ENCODE results near the gene LTBR. TPM values are rescaled to one million over a fixed set of nuclear protein-coding genes. Genes with fewer than 3 reads are reported as not detected.

LTBR gene
- total and polyA plus RNA-seq, 10 of the 15 experiments (the other 5 are each of a cell fraction or from before 2014, with no cell fraction given): 0.24 to 0.44 TPM; not detected in 8

DNA sequence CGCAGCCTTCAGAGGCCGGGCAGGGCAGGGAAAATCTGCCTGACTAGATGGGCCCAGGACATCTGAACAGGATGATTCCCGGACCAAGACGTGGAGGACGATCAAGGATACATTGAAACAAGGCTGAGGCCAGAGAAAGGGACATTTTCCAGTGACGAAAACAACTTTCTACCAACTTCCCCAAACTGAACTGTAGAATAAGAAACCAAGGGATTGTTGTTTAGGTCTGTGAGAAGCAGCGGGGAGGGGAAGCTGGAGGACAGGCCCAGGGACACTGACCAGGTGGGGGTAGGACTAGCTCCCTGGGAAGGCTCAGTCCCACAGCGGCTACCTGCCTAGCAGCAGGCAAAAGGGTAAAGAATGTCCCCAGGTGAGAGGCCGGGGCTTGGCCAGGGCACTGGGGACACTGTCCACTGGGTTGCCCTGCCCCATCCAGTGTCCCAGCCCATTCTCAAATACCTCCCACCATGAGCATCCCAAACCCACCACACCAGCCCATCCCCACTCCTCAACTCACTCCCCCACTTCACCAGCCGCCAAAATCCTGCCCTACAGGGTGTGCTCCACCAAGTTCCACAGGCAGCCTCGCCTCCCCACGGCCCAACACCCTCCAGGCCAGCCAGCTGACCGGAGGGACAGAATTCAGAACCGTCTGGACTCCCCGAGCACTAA lies 43.1 kb upstream of the LTBR start:
- POLR2A ChIA-PET: interaction anchor here (0.5 to 2.6 kb wide), 10 partner anchors 8 to 173 kb away, joined by 3 to 14 read pairs (median 4); partner anchors contain the start of genes CD27 and VAMP1
- Histone ChIP-seq H4K20me1 (ENCODE audit: control insufficient read depth, insufficient read depth) (no peaks in the 10 kb centered on the region), H3K4me3 (peak overlapping the region; percentile 97), H3K4me2 (ENCODE audit: control insufficient read depth, insufficient read depth) (peak overlapping the region; percentile 79), H3K27ac (ENCODE audit: control insufficient read depth, insufficient read depth) (peak overlapping the region; percentile 88), H3K9me3 (replicated peaks; ENCODE audit: control insufficient read depth, insufficient read depth, low read length) (no peaks in the 10 kb centered on the region), H3K9ac (ENCODE audit: control insufficient read depth, insufficient read depth, low read length) (peak overlapping the region; percentile 90), H2AFZ (ENCODE audit: control insufficient read depth, low read depth, low read length) (peak overlapping the region; percentile 97; the same call in 1 of the 2 replicates), H3K27me3 (replicated peaks in 1 of 2; ENCODE audit: control insufficient read depth in 2 of 2, insufficient read depth in 2 of 2, low read length in 1 of 2) (no peaks in the 10 kb centered on the region), H3K4me1 (ENCODE audit: control insufficient read depth, insufficient read depth, low read length) (peaks cover 36% of the 10 kb centered on the region), H3K79me2 (ENCODE audit: control insufficient read depth, insufficient read depth, low read length) (peaks cover 52% of the 10 kb centered on the region), H3K36me3 (ENCODE audit: control insufficient read depth in 2 of 2, insufficient read depth in 2 of 2, low read length in 1 of 2) (no peaks in the 10 kb centered on the region)
- intact Hi-C loops (cut with micrococcal nuclease; ENCODE audit: unreplicated experiment): no loop called here
- 30% methylated on average over 15 of the region's 15 CpGs for WGBS (ENCODE audit: insufficient coverage, insufficient replicate concordance, low lambda C conversion rate, missing lambda C conversion rate)
- DNase-seq (ENCODE audit: low read depth, low spot score): no peak
- TF ChIP-seq ELK1 (IDR thresholded peaks at IDR 0.05; ENCODE audit: low read depth, low read length): no peak
- TF ChIP-seq NBN (IDR thresholded peaks at IDR 0.05): 0 out of 2 replicates have a peak, but pooled peaks have one; percentile 3
- no peak for TF ChIP-seq NFXL1 (IDR thresholded peaks at IDR 0.05; ENCODE audit: borderline replicate concordance)
- TF ChIP-seq IKZF2 (IDR thresholded peaks at IDR 0.05): 0 out of 4 replicates have a peak, but pooled peaks of 1 of the 2 experiments have one; percentile 25
- no peak for TF ChIP-seq SMAD1 (IDR thresholded peaks at IDR 0.05; ENCODE audit: low read depth, partially characterized antibody)
- 0 out of 2 replicates have a peak, but pooled peaks have one; percentile 8 for TF ChIP-seq SPI1 (IDR thresholded peaks at IDR 0.05; ENCODE audit: borderline replicate concordance, insufficient read depth, low read depth, low read length)
- no peak for TF ChIP-seq ZBED1 (IDR thresholded peaks at IDR 0.05; ENCODE audit: borderline replicate concordance)
- 0 out of 2 replicates have a peak, but pooled peaks have one; percentile 4 for TF ChIP-seq SMARCA5 (IDR thresholded peaks at IDR 0.05)
- TF ChIP-seq HDGF (IDR thresholded peaks at IDR 0.05): peak; percentile 23; the same call in 1 of the 2 replicates
- TF ChIP-seq, protein P1, sequence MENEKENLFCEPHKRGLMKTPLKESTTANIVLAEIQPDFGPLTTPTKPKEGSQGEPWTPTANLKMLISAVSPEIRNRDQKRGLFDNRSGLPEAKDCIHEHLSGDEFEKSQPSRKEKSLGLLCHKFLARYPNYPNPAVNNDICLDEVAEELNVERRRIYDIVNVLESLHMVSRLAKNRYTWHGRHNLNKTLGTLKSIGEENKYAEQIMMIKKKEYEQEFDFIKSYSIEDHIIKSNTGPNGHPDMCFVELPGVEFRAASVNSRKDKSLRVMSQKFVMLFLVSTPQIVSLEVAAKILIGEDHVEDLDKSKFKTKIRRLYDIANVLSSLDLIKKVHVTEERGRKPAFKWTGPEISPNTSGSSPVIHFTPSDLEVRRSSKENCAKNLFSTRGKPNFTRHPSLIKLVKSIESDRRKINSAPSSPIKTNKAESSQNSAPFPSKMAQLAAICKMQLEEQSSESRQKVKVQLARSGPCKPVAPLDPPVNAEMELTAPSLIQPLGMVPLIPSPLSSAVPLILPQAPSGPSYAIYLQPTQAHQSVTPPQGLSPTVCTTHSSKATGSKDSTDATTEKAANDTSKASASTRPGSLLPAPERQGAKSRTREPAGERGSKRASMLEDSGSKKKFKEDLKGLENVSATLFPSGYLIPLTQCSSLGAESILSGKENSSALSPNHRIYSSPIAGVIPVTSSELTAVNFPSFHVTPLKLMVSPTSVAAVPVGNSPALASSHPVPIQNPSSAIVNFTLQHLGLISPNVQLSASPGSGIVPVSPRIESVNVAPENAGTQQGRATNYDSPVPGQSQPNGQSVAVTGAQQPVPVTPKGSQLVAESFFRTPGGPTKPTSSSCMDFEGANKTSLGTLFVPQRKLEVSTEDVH (IDR thresholded peaks at IDR 0.05; ENCODE audit: low read depth, partially characterized antibody): no peak
- CTCF ChIA-PET: interaction anchor here (0.7 to 7.1 kb wide), 9 partner anchors 11 to 197 kb away, joined by 3 to 48 read pairs (median 5); no protein-coding TSS in a partner anchor
- FAIRE-seq: peak; percentile 18
- peak; percentile 5 for ATAC-seq
- no TSS peak for BruUV-seq (replicated peaks)
- in situ Hi-C loops (cut with MboI): no loop called here
- SMC1A ChIA-PET (ENCODE audit: uncharacterized antibody, unreplicated experiment): interaction anchor here (0.9 to 4.2 kb wide), 5 partner anchors 11 to 125 kb away, joined by 3 to 19 read pairs (median 6); no protein-coding TSS in a partner anchor
- RAD21 ChIA-PET (ENCODE audit: unreplicated experiment): interaction anchor here (1.4 to 3.7 kb wide), 8 partner anchors 10 to 125 kb away, joined by 3 to 21 read pairs (median 11); no protein-coding TSS in a partner anchor

All from GM12878 (cell line).